ENCODE measurements around the gene CYP26B1.

Gene CYP26B1

DNA sequence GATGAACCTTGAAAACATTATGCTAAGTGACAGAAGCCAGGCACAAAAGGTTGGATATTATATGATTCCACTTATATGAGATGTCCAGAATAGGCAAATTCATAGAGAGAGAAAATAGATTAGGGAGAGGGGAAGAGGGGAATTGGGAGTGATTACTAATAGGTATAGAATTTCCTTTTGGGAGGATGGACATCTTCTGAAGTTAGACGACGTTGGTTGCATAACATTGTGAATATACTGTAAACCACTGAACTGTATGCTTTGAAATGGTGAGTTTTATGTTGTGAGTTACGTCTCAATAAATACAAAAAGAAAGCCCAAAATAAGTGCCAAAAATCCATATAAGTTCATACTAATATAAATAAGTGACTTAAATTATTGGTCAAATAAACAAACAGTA is 18.6 kb upstream of the CYP26B1 start:
- TF ChIP-seq GATA3 (IDR thresholded peaks at IDR 0.05; ENCODE audit: low read depth, low read length), result no peak
- TF ChIP-seq GATA2 (IDR thresholded peaks at IDR 0.05; ENCODE audit: low read depth, low read length), result no peak

DNA sequence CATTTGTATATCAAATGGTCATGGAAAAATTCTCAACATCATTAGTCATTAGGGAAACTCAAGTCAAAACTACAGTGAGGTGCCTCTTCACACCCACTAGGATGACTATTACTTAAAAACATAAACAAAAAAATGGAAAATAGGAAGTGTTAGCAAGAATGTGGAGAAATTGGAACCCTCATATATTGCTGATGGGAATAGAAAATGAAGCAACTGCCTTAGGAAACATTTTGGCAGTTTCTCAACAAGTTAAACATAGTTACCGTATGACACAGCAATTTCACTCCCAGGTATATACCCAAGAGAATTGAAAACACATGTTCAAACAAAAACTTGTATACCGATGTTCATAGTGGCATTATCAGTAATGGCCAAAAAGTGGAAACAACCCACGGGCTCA is 18.1 kb upstream of the CYP26B1 start:
- TF ChIP-seq GATA3 (IDR thresholded peaks at IDR 0.05; ENCODE audit: low read depth, low read length) (no peak), GATA2 (IDR thresholded peaks at IDR 0.05; ENCODE audit: low read depth, low read length) (no peak)

DNA sequence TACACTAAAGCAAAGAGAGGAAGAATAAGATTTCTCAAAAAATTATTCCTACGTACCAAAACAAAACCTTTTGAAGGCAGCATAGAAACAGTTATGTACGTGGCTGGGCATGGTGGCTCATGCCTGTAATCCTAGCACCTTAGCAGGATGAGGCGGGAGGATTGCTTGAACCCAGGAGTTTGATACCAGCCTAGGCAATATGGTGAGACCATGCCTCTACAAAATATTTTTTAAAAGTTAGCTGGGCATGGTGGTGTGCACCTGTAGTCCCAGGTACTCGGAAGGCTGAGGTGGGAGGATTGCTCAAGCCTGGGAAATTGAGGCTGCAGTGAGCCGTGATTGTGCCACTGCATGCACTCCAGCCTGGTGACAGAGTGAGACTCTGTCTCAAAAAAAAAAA is 14.9 kb upstream of the CYP26B1 start:
- no peak for TF ChIP-seq GATA2 (IDR thresholded peaks at IDR 0.05; ENCODE audit: low read depth, low read length)
- no peak for TF ChIP-seq GATA3 (IDR thresholded peaks at IDR 0.05; ENCODE audit: low read depth, low read length)

DNA sequence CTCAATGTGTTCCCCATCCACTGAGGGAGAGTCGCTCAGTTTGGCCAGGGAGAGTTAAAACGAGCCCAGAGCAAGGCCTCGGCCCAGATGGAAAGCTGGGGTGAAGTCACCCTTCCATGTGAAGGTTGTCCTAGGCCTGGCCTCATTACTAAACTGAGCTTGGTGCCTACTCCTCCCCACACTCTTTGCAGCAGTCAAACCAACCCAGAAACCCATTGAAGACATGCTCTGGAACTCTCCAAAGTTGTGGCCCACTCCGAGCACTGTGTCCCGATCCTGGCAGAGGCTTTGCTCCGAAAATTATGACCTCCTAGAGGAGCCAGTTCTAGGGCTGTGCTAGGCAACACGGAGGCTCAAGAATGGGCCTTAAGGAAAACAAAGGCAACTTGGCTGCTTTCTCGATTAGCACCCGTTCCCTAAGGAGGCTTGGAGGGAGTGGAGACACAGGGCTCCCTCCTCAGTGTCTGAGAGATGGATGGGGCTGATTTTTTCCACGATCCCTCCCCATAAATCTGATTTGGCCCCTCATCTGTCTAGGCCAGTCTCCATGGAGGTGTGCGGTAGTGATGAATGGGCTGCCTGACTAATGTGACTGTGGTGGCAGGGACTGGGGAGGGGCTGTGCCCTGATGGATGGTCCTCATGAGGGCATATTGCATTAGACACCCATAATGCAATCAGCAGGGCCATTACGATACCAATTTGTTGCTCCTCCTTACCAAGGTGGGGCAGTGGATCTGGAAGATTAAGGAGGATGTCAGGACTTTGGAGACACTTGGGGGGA is 11.7 kb upstream of the CYP26B1 start:
- TF ChIP-seq GATA2 (IDR thresholded peaks at IDR 0.05; ENCODE audit: low read depth, low read length) (no peak), GATA3 (IDR thresholded peaks at IDR 0.05; ENCODE audit: low read depth, low read length) (no peak)

- no peak for TF ChIP-seq GATA2 (IDR thresholded peaks at IDR 0.05; ENCODE audit: low read depth, low read length)
- TF ChIP-seq GATA3 (IDR thresholded peaks at IDR 0.05; ENCODE audit: low read depth, low read length), result no peak
Observed at GRCh38 chr2:72157871-72158771, 10.5 kb upstream of the CYP26B1 start.

GRCh38 chr2:72156872-72157271 is 9.2 kb upstream of the CYP26B1 start:
- no peak for TF ChIP-seq GATA2 (IDR thresholded peaks at IDR 0.05; ENCODE audit: low read depth, low read length)
- TF ChIP-seq GATA3 (IDR thresholded peaks at IDR 0.05; ENCODE audit: low read depth, low read length), result no peak

DNA sequence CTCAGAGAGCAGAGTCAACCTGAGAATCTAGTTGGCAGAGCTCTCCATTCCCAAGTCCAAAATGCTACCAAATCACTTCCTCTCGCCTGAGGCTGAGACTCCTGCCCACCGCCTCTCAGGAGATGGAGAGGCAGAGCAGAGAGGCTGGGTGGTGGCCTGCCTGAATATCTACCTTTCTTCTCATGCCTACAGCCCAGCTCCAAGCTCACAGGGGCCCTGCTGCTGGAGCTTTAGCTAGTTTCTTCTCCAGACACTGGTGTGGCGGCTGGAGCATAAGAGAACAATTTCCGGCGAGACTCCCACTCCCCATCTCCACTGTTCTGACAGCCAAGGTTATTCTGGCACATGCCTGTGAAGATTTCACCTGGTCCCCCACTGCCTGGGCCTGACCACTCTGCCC is 8.1 kb upstream of the CYP26B1 start:
- TF ChIP-seq GATA3 (IDR thresholded peaks at IDR 0.05; ENCODE audit: low read depth, low read length) (no peak), GATA2 (IDR thresholded peaks at IDR 0.05; ENCODE audit: low read depth, low read length) (no peak)

DNA sequence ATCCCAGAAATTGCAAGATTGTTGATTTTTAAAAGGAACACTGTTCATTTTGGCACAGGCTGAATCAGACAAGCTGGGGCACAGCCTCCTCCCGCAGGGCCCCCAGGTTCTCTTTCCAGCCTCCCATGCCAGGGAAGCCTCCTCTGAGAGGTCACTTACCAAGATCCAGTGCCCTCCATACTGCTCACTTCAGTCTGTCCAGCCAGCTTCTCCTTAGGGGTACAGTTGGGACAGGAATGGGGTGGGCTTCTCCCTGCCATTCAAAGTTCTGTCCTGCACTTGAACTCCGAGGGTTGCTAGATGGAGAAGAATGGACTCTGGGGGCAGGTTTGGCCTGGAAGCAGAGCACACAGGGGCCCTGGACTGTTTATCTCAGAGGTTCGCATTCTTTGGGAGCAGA is 7.5 kb upstream of the CYP26B1 start:
- TF ChIP-seq GATA3 (IDR thresholded peaks at IDR 0.05; ENCODE audit: low read depth, low read length) (no peak), GATA2 (IDR thresholded peaks at IDR 0.05; ENCODE audit: low read depth, low read length) (no peak)

- TF ChIP-seq GATA2 (IDR thresholded peaks at IDR 0.05; ENCODE audit: low read depth, low read length), result no peak
- no peak for TF ChIP-seq GATA3 (IDR thresholded peaks at IDR 0.05; ENCODE audit: low read depth, low read length)
Observed at GRCh38 chr2:72154386-72154975, 6.8 kb upstream of the CYP26B1 start.

DNA sequence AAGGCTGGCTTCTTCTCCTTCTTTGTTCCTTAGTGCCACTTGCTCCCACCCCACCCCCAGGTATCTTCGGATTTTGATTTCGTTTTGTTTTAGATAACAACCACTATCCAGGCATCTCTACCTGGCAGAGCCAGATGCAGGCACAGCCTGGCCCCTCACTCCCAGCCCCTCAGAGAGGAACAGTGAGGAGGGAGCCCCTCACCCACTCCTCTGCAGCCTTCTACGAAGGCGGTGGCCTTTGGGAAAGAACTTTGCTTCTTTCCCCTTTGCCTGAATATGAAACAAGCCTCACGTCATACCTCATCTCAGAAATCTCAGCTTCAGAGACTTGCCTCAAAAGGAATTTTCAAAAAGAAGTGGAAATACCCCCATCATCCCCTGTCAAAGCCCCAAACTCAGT is 6.3 kb upstream of the CYP26B1 start:
- TF ChIP-seq GATA3 (IDR thresholded peaks at IDR 0.05; ENCODE audit: low read depth, low read length) (no peak), GATA2 (IDR thresholded peaks at IDR 0.05; ENCODE audit: low read depth, low read length) (no peak)

GRCh38 chr2:72153026-72153791 is 5.5 kb upstream of the CYP26B1 start:
- TF ChIP-seq GATA3 (IDR thresholded peaks at IDR 0.05; ENCODE audit: low read depth, low read length) (no peak), GATA2 (IDR thresholded peaks at IDR 0.05; ENCODE audit: low read depth, low read length) (no peak)

GRCh38 chr2:72150861-72151356 is 3.2 kb upstream of the CYP26B1 start:
- TF ChIP-seq GATA3 (IDR thresholded peaks at IDR 0.05; ENCODE audit: low read depth, low read length) (no peak), GATA2 (IDR thresholded peaks at IDR 0.05; ENCODE audit: low read depth, low read length) (no peak)

DNA sequence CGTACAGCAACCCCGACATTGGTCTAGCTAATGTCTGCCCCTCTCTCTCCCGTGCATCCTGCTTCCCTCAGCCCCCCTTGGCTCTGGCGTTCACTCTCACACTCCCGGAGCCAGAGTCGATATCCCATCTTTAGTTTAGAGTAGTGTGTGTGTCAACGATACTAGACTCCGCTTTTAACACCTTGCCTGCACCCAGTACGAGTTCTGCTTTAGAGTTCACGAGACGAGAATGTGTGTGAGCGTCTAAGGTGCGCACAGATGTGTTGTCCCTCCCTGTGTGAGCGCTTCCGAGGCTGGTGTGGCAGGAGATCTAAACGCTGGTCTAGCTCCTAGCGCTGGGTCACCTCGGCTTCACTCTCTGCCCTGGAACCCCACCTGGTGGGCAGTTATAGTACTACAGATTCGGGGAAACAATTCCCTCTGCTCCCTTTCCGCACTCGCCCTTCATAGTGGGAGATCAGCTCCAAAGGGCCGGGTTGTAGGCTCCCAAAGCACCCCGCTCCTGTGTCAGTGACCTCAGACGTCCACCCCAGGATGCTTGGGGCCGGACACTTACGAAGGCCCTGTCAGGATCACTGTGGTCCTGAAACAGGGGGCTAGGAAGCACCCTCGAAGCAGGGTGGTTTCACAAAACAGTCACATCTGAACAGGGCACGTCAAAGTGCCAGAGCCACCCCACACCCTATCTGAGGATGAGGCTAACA is 2.6 kb upstream of the CYP26B1 start:
- TF ChIP-seq GATA2 (IDR thresholded peaks at IDR 0.05; ENCODE audit: low read depth, low read length), result no peak
- TF ChIP-seq GATA3 (IDR thresholded peaks at IDR 0.05; ENCODE audit: low read depth, low read length), result no peak
